Measurements from ENCODE around the gene ADTRP. TPM values are rescaled to one million over a fixed set of nuclear protein-coding genes. Genes with fewer than 3 reads are reported as not detected.

Gene ADTRP
- total and polyA plus RNA-seq, 7 experiments from 2014 or later: 3.1 to 109 (median 44.3) TPM

- DNase-seq (no peak), ATAC-seq (no peak)
- peaks cover 0 to 9% (median 4%) of the 10 kb centered on the region in 5 donors for H3K36me3 Mint-ChIP-seq
- ChIA-PET POLR2A (no interaction called here), CTCF (no interaction called here)
- no peaks in the 10 kb centered on the region for H3K27me3 Mint-ChIP-seq
- intact Hi-C loops (cut with micrococcal nuclease): no loop called here
- Histone ChIP-seq H3K4me1 (ENCODE audit: control insufficient read depth in 2 of 2, insufficient read depth in 2 of 2, low read length in 2 of 2) (no peaks in the 10 kb centered on the region), H3K27ac (ENCODE audit: low read depth, low read length) (no peak overlapping the region), H3K9me3 (ENCODE audit: control insufficient read depth in 2 of 3, low read length in 3 of 3) (peaks cover 0 to 5% (median 0%) of the 10 kb centered on the region in 3 experiments), H3K27me3 (ENCODE audit: control insufficient read depth in 2 of 2, insufficient read depth in 2 of 2, low read length in 2 of 2) (no peaks in the 10 kb centered on the region), H3K36me3 (ENCODE audit: control insufficient read depth in 2 of 3, insufficient read depth in 3 of 3, low read length in 3 of 3) (no peaks in the 10 kb centered on the region), H3K4me3 (ENCODE audit: low read length) (no peak overlapping the region)
- peaks cover 6 to 21% (median 10%) of the 10 kb centered on the region in 7 donors for H3K4me1 Mint-ChIP-seq
- H3K9me3 Mint-ChIP-seq: peaks cover 0 to 21% (median 5%) of the 10 kb centered on the region in 11 donors
- H3K27ac Mint-ChIP-seq: no peak overlapping the region
- H3K4me3 Mint-ChIP-seq: no peak overlapping the region
Measured at GRCh38 chr6:11755725-11756124, 22.9 kb downstream of the ADTRP start.

- no peak overlapping the region for H3K27ac ChIP-seq (ENCODE audit: low read depth, low read length)
- peaks cover 6 to 13% (median 10%) of the 10 kb centered on the region in 7 donors for H3K4me1 Mint-ChIP-seq
- no peaks in the 10 kb centered on the region for H3K36me3 ChIP-seq (ENCODE audit: control insufficient read depth in 2 of 3, insufficient read depth in 3 of 3, low read length in 3 of 3)
- peaks cover 0 to 21% (median 5%) of the 10 kb centered on the region in 11 donors for H3K9me3 Mint-ChIP-seq
- H3K27me3 ChIP-seq (ENCODE audit: control insufficient read depth in 2 of 2, insufficient read depth in 2 of 2, low read length in 2 of 2): no peaks in the 10 kb centered on the region
- peak overlapping the region in 1 of 9 donors; percentile 52 for H3K27ac Mint-ChIP-seq
- no peaks in the 10 kb centered on the region for H3K4me1 ChIP-seq (ENCODE audit: control insufficient read depth in 2 of 2, insufficient read depth in 2 of 2, low read length in 2 of 2)
- no peak for ATAC-seq
- ChIA-PET CTCF (no interaction called here), POLR2A (interaction anchor here (0.6 kb wide), 1 partner anchor 20 kb away, joined by 3 read pairs; no protein-coding TSS in a partner anchor)
- intact Hi-C loops (cut with micrococcal nuclease): no loop called here
- no peak for DNase-seq
- H3K9me3 ChIP-seq (ENCODE audit: control insufficient read depth in 2 of 3, low read length in 3 of 3): peaks cover 0 to 5% (median 0%) of the 10 kb centered on the region in 3 experiments
- H3K4me3 ChIP-seq (ENCODE audit: low read length): no peak overlapping the region
- H3K36me3 Mint-ChIP-seq: peaks cover 0 to 9% (median 4%) of the 10 kb centered on the region in 5 donors
- no peaks in the 10 kb centered on the region for H3K27me3 Mint-ChIP-seq
- no peak overlapping the region for H3K4me3 Mint-ChIP-seq
Measured at GRCh38 chr6:11754625-11755271, 23.9 kb downstream of the ADTRP start.

DNA sequence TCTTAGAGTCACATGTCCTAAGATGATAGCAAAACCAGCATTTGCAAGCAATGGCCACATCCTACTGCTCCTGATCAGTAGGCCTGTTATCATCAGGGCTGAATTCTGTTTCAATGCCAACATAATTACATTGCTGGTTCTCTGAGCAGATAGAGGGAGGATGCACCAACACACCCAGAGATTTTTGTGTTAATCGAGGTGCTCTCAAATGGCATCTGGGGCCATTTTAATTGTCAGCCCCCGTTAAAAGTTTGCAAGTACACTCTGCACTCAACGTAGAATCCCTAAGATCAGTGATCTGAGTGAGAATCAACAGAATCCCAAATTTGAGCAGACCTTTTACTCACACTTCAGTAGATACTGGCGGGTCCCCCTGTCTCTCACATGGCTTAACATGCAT is 24.8 kb downstream of the ADTRP start:
- Mint-ChIP-seq H3K4me3 (no peak overlapping the region), H3K27ac (no peak overlapping the region), H3K27me3 (no peaks in the 10 kb centered on the region), H3K9me3 (peaks cover 0 to 21% (median 5%) of the 10 kb centered on the region in 11 donors), H3K4me1 (peaks cover 6 to 13% (median 10%) of the 10 kb centered on the region in 7 donors), H3K36me3 (peaks cover 0 to 9% (median 4%) of the 10 kb centered on the region in 5 donors)
- DNase-seq (no peak), ATAC-seq (no peak)
- ChIA-PET POLR2A (no interaction called here), CTCF (no interaction called here)
- Histone ChIP-seq H3K9me3 (ENCODE audit: control insufficient read depth in 2 of 3, low read length in 3 of 3) (peaks cover 0 to 5% (median 0%) of the 10 kb centered on the region in 3 experiments), H3K4me3 (ENCODE audit: low read length) (no peak overlapping the region), H3K27me3 (ENCODE audit: control insufficient read depth in 2 of 2, insufficient read depth in 2 of 2, low read length in 2 of 2) (no peaks in the 10 kb centered on the region), H3K36me3 (ENCODE audit: control insufficient read depth in 2 of 3, insufficient read depth in 3 of 3, low read length in 3 of 3) (no peaks in the 10 kb centered on the region), H3K4me1 (ENCODE audit: control insufficient read depth in 2 of 2, insufficient read depth in 2 of 2, low read length in 2 of 2) (no peaks in the 10 kb centered on the region), H3K27ac (ENCODE audit: low read depth, low read length) (no peak overlapping the region)
- intact Hi-C loops (cut with micrococcal nuclease): no loop called here

DNA sequence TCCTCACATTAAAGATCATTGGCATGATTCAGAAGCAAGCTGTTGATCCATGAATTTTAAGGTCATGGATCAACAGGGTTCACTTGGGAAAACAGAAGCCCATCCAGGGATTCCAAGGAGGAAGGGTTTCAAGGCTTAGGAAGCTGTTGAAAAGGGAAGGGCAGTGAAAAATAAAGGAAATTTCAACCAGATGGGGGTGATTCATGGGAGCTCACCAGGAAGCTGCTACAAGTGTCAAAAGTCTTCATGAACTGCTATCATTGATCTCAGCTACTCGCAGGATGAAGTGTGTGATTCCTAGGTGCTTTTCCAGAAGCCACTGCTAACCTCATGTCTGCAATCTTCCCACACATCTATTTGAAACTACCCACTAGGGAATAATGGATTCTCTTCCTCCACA is 26.2 kb downstream of the ADTRP start:
- H3K4me3 Mint-ChIP-seq: no peak overlapping the region
- H3K27ac Mint-ChIP-seq: no peak overlapping the region
- H3K4me3 ChIP-seq (ENCODE audit: low read length): no peak overlapping the region
- POLR2A ChIA-PET: no interaction called here
- no peaks in the 10 kb centered on the region for H3K27me3 Mint-ChIP-seq
- ATAC-seq: no peak
- DNase-seq: no peak
- intact Hi-C loops (cut with micrococcal nuclease): no loop called here
- H3K36me3 ChIP-seq (ENCODE audit: control insufficient read depth in 2 of 3, insufficient read depth in 3 of 3, low read length in 3 of 3): no peaks in the 10 kb centered on the region
- peaks cover 0 to 8% (median 1%) of the 10 kb centered on the region in 5 donors for H3K36me3 Mint-ChIP-seq
- no peaks in the 10 kb centered on the region for H3K4me1 ChIP-seq (ENCODE audit: control insufficient read depth in 2 of 2, insufficient read depth in 2 of 2, low read length in 2 of 2)
- H3K9me3 ChIP-seq (ENCODE audit: control insufficient read depth in 2 of 3, low read length in 3 of 3): no peaks in the 10 kb centered on the region
- H3K27me3 ChIP-seq (ENCODE audit: control insufficient read depth in 2 of 2, insufficient read depth in 2 of 2, low read length in 2 of 2): no peaks in the 10 kb centered on the region
- peaks cover 0 to 13% (median 2%) of the 10 kb centered on the region in 11 donors for H3K9me3 Mint-ChIP-seq
- CTCF ChIA-PET: interaction anchor here (0.6 to 0.7 kb wide), 2 partner anchors 15 to 231 kb away, joined by 3 read pairs; no protein-coding TSS in a partner anchor
- H3K4me1 Mint-ChIP-seq: peaks cover 6 to 11% (median 10%) of the 10 kb centered on the region in 7 donors
- no peak overlapping the region for H3K27ac ChIP-seq (ENCODE audit: low read depth, low read length)

- intact Hi-C loops (cut with micrococcal nuclease): no loop called here
- peaks cover 0 to 2% (median 0%) of the 10 kb centered on the region in 11 donors for H3K9me3 Mint-ChIP-seq
- Histone ChIP-seq H3K27ac (ENCODE audit: low read depth, low read length) (no peak overlapping the region), H3K4me3 (ENCODE audit: low read length) (no peak overlapping the region), H3K36me3 (ENCODE audit: control insufficient read depth in 2 of 3, insufficient read depth in 3 of 3, low read length in 3 of 3) (no peaks in the 10 kb centered on the region), H3K27me3 (ENCODE audit: control insufficient read depth in 2 of 2, insufficient read depth in 2 of 2, low read length in 2 of 2) (no peaks in the 10 kb centered on the region), H3K9me3 (ENCODE audit: control insufficient read depth in 2 of 3, low read length in 3 of 3) (no peaks in the 10 kb centered on the region), H3K4me1 (ENCODE audit: control insufficient read depth in 2 of 2, insufficient read depth in 2 of 2, low read length in 2 of 2) (no peaks in the 10 kb centered on the region)
- POLR2A ChIA-PET: no interaction called here
- no peaks in the 10 kb centered on the region for H3K36me3 Mint-ChIP-seq
- H3K27me3 Mint-ChIP-seq: no peaks in the 10 kb centered on the region
- H3K4me3 Mint-ChIP-seq: no peak overlapping the region
- CTCF ChIA-PET: no interaction called here
- peak overlapping the region in 1 of 9 donors; percentile 12 for H3K27ac Mint-ChIP-seq
- ATAC-seq (no peak), DNase-seq (no peak)
- H3K4me1 Mint-ChIP-seq: no peaks in the 10 kb centered on the region
Measured at GRCh38 chr6:11750682-11751081, 27.9 kb downstream of the ADTRP start.

DNA sequence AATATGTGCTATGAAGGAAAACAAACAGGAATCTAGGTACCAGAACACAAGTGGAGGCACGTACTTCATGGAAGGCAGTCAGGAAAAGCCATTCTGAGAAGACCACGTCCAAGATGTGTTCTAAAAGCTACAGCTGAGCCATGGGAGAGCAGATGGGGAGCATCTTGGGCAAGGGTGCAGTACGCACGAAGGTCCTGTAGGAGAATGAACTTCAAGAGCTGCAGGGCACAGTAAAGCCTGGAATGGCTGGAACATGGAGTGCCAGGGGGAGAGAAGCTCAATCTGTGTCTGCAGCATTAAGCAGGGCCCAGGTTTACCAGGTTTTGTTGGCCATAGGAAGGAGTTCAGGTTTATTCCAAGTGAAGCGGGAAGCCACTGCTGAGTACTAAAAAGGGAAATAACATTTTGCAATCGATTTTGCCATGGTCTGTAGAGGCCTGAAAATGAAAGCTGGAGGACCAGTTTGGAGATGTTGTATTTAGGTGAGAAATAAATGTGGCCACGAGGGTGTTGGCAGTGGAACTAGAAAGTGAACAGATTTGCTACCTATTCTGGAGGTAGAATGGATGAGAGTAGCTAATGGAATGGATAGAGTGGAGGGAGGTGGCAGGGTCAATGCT is 29.9 kb downstream of the ADTRP start:
- intact Hi-C loops (cut with micrococcal nuclease): no loop called here
- POLR2A ChIA-PET: interaction anchor here (0.6 kb wide), 1 partner anchor 171 kb away, joined by 3 read pairs; no protein-coding TSS in a partner anchor
- H3K36me3 Mint-ChIP-seq: peaks cover 0 to 6% (median 3%) of the 10 kb centered on the region in 5 donors
- H3K4me3 ChIP-seq (ENCODE audit: low read length): no peak overlapping the region
- H3K4me1 Mint-ChIP-seq: peaks cover 0 to 13% (median 4%) of the 10 kb centered on the region in 7 donors
- DNase-seq (no peak), ATAC-seq (no peak)
- no peak overlapping the region for H3K4me3 Mint-ChIP-seq
- H3K4me1 ChIP-seq (ENCODE audit: control insufficient read depth in 2 of 2, insufficient read depth in 2 of 2, low read length in 2 of 2): no peaks in the 10 kb centered on the region
- H3K36me3 ChIP-seq (ENCODE audit: control insufficient read depth in 2 of 3, insufficient read depth in 3 of 3, low read length in 3 of 3): no peaks in the 10 kb centered on the region
- H3K27me3 Mint-ChIP-seq: no peaks in the 10 kb centered on the region
- H3K9me3 Mint-ChIP-seq: peaks cover 0 to 8% (median 2%) of the 10 kb centered on the region in 11 donors
- H3K27me3 ChIP-seq (ENCODE audit: control insufficient read depth in 2 of 2, insufficient read depth in 2 of 2, low read length in 2 of 2): no peaks in the 10 kb centered on the region
- H3K9me3 ChIP-seq (ENCODE audit: control insufficient read depth in 2 of 3, low read length in 3 of 3): no peaks in the 10 kb centered on the region
- no peak overlapping the region for H3K27ac ChIP-seq (ENCODE audit: low read depth, low read length)
- H3K27ac Mint-ChIP-seq: no peak overlapping the region
- CTCF ChIA-PET: no interaction called here

Data from naive thymus-derived CD4-positive, alpha-beta T cell (primary cell).